Endometrium (tissue), 2 donors: ENCODE data around the gene ZACN.
"Not testable (repeated sequence)": the region's sequence is repeated elsewhere in the genome, so short reads cannot be mapped to it uniquely, and the experiment has no call there.

ENCODE experiments used
- FAIRE-seq: peaks from 2 replicates; lab custom pipeline; 2012; peaks lifted over from hg19 to GRCh38; lab: Jason Lieb, UNC
- donor health status: control.
- donor health status: control.

ZACN gene

DNA sequence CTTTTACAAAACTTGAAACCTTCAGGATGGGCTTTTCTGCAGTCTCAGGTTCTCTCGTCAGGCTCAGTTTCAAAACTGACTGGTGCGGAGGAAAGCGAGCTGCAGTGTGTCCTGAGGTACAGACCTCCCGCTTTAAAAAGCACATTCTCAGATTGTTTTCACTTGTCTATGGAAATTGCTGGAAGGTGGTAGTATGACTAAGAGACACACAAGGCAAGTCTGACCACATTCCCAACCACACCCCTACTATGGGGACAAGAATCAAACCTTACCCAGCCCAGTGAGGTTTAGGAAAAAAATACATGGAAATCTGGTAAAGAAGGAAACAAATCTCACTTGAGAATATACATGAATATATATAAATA, 24.9 kb upstream of the ZACN start:
- FAIRE-seq, result no peak

DNA sequence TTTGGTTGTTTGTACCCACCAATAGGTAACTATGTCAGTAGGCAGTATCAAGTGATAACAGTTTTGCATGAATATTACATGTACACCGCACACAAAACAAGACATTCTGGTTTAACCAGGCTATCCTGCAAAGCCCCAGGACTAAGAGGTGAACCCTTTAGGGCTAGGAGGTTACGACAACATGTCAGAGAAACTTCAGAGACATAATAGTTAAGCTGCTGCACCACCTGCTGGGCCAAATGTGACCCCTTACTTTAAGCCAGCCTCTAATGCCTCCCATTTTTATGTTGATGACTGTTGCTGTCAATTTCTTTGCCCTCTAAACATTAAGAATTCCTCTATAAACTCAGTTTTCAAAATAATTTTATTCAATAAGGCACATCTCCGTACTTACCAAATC, 22.1 kb upstream of the ZACN start:
- FAIRE-seq, result no peak

DNA sequence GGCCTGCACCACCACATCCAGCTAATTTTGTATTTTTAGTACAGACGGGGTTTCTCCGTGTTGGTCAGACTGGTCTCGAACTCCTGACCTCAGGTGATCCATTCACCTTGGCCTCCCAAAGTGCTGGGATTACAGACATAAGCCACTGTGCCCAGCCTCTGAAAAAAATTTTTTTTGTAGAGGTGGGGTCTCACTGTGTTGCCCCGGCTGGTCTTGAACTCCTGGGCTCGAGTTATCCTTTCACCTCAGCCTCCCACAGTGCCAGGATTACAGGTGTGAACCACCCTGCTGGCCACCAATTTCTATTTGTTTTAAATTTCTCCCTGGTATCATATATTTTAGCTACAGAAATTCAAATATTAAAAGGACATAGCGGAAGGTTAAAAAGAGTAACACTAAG, 20.7 kb upstream of the ZACN start:
- FAIRE-seq, result not testable (repeated sequence)

DNA sequence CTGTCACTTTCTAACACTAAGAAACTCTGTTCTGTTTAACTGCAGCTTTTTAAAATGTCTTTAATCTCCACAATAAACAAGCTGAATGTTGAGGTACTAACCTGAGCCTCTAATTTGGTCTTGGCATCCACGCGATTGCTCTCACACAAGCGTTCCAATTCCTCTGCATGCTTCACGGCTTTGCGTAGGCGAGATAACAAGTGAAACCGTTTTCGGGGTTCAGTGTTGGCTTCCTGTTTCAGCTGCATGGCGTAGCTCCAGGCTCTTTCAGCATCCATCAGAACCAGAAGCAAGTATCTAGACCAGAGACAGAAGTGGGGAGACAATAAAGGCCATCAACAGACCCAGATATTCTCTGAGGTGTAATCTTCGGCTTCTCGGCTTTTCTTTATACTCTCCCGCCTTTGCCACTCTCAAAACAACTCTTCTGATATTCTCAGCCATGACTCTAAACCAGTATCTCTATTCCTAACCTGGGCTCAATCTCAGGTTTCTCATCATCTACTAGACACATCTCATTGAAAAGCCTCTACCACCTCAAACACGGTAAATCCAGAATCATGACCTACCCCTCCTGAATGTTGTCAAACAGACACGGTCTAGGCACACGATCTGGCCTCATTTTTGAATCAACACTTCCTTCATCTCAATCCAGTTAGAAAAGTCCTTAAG, 15.0 kb upstream of the ZACN start:
- FAIRE-seq, result no peak

DNA sequence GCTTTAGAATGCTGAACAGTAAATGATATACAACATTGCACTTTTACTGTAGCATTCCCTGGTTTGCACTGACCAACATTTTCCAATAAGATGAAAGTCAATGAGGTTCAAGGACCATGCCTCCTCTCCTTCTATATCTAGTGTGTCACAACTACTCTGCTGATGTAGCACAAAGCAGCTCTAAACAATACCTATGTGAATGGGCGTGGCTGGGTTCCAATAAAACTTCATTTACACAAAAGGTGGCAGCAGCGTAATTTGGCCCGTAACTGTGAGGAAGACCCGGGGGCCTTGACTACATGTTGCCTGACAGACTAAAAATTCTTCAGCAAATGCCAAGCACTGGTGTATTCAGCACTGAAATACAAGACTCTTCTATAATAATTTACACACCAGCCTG, 13.2 kb upstream of the ZACN start:
- no peak for FAIRE-seq

DNA sequence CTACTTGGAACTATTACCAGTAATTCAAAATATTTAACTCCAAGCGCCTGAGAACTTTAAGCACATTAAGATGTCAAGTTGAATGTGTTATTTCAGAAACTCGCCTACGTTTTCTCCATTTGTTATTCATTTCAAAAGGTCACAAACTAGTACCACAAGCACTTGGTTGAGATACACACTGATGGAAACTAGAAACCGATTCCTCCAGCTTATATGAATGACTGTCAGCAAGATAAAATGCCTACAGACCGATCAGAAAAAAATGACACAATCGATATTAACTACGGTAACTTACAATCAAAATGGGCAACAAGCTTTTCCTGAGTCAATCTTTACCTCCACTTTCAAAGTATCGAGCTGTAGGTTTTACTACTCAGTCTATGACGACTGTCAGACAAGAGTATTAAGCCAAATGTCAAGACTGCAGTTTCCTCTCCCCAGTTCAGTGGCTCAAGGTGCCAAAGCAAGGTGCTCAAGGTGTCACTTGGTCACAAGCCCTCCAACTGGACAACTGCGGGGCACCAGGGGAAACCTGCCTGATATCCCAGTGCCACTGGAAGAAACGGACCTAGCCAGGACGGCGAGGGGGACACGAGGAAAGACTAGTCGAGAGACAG, 7.3 kb upstream of the ZACN start:
- no peak for FAIRE-seq

DNA sequence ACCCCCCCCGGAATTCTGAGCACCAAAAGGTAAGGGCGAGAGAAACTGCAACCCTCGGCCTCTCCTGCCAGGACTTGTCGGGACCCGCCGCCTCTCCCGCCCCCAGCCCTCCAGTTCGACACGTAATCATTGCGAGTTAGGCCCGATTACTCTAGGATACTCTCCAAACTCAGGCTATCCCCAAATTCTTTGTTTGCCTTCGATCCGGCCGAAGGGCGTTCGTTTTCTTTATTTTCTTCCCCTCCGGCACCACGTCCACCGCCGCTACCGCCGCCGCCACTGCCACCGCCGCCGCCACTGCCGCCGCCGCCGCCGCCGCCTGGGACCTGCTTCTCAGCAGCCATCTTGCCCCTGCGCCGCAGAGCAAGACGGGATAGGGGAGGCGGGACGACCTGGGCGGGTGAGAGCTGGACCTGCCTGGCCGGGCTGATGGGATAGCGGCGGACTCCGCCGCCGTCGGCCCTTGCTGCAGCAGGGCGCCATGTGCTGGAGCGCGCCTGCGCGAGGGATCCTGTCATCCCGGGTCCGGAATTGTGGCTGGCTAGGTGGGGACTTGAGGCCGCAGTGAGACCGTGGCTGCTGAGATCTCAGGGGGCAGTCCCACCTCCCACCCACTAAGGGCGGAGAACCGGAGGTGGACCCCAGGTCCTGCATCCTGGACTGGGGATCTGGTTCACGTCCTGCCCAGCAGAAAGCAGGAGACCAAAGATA, 6.7 kb upstream of the ZACN start, which contains the start of gene SRP68:
Gene SRP68, minus strand, starts transcription at position 370 of the 711 bp plus-strand sequence. Its CDS starts 26 bp downstream, at position 344.
- no peak for FAIRE-seq

DNA sequence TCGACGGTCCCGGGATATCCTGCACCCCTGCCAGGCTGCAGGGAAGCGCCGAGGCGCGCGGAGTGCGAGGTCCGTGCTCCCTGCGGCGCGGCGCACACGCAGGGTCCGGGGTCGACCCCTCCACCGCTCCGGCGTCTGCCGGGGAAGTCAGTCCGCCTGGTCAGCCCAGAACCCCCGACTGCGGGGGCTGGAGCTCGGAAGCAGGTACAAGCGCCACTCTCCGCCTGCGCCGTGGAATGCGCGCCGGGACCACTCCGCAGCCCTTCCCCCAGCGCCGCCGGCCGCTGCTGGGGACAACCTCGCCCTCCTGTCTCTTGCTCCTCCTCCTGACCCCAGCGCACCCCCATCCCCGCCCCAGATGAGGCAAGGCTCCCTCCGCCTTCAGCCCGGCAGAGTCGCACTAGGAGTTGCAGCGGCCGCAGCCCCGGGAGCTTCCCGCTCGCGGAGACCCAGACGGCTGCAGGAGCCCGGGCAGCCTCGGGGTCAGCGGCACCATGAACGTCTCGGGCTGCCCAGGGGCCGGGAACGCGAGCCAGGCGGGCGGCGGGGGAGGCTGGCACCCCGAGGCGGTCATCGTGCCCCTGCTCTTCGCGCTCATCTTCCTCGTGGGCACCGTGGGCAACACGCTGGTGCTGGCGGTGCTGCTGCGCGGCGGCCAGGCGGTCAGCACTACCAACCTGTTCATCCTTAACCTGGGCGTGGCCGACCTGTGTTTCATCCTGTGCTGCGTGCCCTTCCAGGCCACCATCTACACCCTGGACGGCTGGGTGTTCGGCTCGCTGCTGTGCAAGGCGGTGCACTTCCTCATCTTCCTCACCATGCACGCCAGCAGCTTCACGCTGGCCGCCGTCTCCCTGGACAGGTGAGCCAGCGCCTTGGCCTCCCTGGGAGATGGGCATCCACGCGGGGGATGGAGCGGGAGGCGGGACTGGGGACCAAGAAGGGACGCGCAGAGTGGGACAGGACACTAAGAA, 4.3 kb upstream of the ZACN start, which contains the start of gene GALR2:
Gene GALR2, plus strand, starts transcription at position 392 of the 974 bp plus-strand sequence. Its CDS starts 103 bp downstream, at position 495.
- no peak for FAIRE-seq

DNA sequence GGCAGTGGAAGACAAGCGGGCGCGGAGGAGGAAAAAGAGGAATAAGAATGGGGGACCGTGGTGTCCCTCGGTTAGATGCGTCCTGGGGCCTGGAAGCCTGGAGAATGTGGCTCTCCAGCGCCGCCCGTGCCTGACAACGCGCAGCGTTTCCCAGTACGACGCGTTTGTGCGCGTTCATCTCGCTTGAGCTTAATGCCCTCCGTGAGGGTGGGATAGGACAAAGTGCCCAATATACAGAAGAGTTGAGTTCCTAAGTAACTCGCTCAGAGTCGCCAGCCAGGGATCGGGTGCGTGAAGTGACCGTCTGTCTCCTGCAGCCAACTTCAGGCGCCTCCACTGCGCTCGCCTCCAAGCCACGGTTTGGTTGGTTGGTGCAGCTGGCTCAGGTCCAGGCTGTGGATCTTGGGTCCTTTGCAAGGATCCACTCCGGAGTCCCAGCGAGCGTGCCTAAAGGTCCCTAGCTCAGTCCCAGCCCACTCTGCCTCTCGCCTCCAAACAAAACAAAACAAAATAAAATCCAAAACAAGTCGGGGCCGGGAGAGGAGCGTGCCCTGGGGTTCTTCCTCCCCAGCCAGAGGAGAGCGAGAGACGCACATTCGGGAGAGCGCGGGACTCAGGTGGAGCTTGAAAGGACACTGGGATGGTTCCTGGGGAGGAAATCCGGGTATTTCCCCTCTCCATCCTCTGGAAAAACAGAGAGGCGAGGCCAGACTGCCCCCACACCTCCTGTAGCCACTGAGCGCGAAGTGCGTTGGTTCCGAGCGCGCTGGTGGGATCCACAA, 3.4 kb upstream of the ZACN start:
- no peak for FAIRE-seq

DNA sequence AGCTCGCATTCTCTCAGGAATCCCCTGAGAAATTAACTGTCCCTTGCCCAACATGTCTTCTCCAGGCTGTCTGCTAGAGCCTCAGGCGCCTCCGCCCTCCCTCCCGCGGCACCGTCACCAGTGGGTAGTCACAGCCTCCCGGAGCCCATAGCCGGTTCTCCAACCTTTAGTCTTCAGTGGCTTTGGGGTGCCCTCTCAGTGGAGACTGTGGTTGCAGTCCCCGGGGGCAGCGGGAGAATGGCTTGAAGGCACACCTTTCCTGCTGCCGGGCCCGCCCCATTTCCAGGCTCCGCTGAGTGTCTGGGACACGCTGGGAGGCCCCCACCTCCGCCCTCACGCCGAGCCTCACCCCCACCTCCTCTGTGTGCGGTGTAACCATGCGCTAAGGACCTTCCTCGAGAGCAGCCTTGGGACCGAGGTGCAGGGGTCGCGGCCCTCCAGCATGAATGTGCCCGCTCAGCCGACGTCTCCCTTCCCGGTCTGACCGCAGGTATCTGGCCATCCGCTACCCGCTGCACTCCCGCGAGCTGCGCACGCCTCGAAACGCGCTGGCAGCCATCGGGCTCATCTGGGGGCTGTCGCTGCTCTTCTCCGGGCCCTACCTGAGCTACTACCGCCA, 2.7 kb upstream of the ZACN start:
- no peak for FAIRE-seq

DNA sequence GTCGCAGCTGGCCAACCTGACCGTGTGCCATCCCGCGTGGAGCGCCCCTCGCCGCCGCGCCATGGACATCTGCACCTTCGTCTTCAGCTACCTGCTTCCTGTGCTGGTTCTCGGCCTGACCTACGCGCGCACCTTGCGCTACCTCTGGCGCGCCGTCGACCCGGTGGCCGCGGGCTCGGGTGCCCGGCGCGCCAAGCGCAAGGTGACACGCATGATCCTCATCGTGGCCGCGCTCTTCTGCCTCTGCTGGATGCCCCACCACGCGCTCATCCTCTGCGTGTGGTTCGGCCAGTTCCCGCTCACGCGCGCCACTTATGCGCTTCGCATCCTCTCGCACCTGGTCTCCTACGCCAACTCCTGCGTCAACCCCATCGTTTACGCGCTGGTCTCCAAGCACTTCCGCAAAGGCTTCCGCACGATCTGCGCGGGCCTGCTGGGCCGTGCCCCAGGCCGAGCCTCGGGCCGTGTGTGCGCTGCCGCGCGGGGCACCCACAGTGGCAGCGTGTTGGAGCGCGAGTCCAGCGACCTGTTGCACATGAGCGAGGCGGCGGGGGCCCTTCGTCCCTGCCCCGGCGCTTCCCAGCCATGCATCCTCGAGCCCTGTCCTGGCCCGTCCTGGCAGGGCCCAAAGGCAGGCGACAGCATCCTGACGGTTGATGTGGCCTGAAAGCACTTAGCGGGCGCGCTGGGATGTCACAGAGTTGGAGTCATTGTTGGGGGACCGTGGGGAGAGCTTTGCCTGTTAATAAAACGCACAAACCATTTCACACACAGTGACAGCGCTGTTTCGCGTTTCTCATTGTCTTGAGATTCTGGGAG, 2.0 kb upstream of the ZACN start:
- no peak for FAIRE-seq

DNA sequence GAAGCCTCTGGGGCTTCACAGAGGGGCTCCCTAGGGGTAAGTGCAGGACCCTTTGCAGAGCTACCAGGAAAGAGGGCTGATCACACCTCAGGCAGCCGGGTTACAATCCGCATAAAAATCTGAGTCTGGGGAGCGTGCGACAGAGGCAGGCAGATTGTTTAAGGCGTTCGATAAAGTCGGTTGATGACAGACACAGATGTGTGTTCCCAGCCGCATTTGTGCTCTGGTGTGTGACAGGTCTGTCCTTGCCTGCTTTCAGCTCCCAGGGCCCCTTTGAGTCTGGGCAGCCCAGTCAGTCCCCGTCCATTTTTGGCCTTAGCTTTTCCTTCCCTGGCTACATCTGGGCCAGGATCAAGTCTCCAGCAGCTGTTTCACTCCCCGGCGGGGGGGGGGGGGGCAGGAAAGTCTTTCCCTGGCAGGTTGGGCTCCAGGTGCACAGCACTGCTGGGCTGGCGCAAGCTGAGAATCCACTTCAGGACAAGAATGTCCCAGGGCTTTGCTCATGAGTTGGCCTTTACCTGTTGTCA, 1.3 kb upstream of the ZACN start:
- FAIRE-seq, result no peak

DNA sequence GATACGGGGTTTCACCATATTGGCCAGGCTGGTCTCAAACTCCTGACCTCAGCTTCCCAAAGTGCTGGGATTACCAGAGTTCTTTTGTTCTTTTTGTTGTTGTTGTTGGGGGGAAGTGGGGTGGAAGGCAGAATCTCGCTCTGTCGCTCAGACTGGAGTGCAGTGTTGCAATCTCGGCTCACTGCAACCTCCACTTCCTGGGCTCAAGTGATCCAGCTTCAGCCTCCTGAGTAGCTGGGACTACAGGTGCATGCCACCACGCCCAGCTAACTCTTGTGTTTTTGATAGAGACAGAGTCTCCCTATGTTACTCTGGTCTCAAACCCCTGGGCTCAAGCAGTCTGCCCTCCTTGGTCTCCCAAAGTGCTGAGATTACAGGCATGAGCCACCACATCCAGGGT, 612 bp upstream of the ZACN start:
- not testable (repeated sequence) for FAIRE-seq

DNA sequence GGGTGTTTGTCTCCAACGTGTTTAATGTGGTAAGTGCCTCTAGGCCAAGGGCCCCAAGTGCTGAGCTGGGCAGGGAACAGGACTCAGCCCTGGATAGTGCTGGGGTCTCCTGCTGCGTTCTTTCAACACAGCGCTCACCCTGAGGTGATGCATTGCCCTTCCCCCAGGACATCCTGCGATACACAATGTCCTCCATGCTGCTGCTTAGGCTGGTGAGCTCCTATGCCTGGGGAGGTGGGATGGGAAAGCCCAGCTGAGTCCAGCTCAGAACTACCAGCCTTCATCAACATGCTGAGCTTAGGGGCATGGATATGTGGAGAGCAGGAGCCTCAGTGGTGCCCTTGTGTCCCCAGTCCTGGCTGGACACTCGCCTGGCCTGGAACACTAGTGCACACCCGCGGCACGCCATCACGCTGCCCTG, 563 bp downstream of the ZACN start:
- no peak for FAIRE-seq

DNA sequence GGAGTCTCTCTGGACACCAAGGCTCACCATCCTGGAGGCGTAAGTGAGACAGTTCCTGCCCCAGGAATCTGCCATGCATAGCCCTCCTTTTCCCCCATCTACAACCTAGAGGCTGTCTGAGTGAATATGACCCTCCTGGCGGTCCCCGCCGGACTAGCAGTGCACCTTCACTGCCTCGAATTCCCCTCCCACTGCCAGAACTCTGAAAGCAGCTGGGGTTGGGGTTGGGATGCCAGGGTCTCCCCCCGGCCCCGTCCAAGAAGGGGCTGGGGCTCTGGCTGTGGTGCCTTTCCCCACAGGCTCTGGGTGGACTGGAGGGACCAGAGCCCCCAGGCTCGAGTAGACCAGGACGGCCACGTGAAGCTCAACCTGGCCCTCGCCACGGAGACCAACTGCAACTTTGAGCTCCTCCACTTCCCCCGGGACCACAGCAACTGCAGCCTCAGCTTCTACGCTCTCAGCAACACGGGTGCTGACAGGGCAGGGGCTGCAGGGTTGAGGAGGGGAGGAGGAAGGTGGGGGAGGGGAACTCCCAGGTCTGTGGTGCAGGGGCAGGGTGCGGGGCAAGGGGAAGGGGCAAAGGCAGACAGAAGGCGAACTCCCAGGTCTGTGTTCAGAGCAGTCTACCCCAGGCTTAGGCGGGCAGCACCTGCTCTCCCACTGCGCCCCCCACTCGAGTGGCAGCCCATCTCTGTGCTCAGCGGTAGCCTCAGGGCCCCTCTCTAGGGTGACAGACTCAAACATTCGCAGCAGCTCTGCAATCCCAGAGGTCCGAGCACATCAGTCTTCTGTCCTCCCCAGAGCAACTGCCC, 1.2 kb downstream of the ZACN start:
- no peak for FAIRE-seq

DNA sequence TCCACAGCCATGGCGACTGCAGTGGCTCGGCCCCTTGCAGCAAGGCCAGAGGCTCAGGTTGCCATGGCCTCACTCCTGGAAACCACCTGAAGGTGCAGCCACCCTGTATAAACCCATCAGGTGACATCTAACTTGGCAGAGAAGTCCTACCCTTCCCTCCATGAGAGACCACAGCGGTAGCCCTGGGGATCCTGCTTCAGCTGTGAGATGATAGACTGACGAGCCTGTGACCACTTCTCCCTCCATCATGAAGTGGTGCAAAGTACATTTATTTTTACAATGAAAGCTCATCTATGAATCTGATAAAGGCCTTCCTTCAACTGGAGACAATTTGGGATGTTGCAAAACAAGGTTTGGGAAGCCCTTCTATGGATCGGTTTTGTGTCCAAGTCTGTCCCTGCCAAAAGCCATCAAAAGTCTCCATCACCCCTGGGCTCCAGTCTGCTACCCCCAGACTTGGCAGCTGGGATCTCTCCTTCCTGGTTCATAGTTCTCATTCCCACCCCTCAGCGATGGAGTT, 1.8 kb downstream of the ZACN start:
- no peak for FAIRE-seq

DNA sequence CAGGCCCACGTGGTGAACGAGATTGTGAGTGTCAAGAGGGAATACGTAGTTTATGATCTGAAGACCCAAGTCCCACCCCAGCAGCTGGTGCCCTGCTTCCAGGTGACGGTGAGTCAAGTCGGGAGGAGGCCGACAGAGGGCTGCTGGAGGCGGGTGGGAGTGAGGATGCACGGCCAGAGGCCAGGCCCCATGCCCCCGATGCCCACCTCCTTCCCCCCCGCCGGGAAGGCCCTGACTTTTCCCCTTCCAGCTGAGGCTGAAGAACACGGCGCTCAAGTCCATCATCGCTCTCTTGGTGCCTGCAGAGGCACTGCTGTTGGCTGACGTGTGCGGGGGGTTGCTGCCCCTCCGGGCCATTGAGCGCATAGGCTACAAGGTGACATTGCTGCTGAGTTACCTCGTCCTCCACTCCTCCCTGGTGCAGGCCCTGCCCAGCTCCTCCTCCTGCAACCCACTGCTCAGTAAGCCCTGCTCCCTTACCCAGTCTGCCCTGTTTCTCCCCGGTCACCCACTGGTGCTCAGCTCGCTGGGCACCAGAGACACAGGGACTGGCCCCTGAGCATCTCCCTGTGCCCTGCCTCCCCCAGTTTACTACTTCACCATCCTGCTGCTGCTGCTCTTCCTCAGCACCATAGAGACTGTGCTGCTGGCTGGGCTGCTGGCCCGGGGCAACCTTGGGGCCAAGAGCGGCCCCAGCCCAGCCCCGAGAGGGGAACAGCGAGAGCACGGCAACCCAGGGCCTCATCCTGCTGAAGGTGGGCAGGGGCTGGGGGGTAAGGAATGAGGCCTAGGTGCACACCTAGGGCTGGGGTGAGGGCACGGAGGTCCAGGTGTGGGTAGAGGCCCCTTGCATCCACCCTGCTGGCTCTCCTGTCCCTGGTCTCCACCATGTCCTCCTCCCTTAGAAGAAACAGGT, 2.6 kb downstream of the ZACN start:
- FAIRE-seq, result no peak
